HG03159 (cell line): ENCODE data around the gene LIN28A.
"Not testable (repeated sequence)": the region's sequence is repeated elsewhere in the genome, so short reads cannot be mapped to it uniquely, and the experiment has no call there.

Experiments used
- ATAC-seq: cut with Tn5 transposase; IDR thresholded peaks from one replicate; pipeline ENCODE4 v1.9.1; 2021; ENCODE audit warnings: mild to moderate bottlenecking, moderate library complexity; ENCODE audit not compliant: unreplicated experiment

The LIN28A gene

GRCh38 chr1:26410706-26411623 is at the start of gene LIN28A:
Gene LIN28A, plus strand, starts transcription at chr1:26410817. Its CDS starts 75 bp downstream, at chr1:26410892.
- no peak for ATAC-seq

GRCh38 chr1:26361605-26362122 is 49.0 kb upstream of the LIN28A start:
- no peak for ATAC-seq

- no peak for ATAC-seq
Measured at GRCh38 chr1:26362331-26362730, 48.3 kb upstream of the LIN28A start.

GRCh38 chr1:26363549-26364448 is 46.8 kb upstream of the LIN28A start:
- ATAC-seq, result no peak

GRCh38 chr1:26364956-26365355 is 45.7 kb upstream of the LIN28A start:
- ATAC-seq, result no peak

GRCh38 chr1:26367441-26367840 is 43.2 kb upstream of the LIN28A start:
- no peak for ATAC-seq

GRCh38 chr1:26368006-26368405 is 42.6 kb upstream of the LIN28A start:
- ATAC-seq, result no peak

- no peak for ATAC-seq
Measured at GRCh38 chr1:26368486-26368885, 42.1 kb upstream of the LIN28A start.

GRCh38 chr1:26370591-26371382 is 39.8 kb upstream of the LIN28A start:
- ATAC-seq, result no peak

GRCh38 chr1:26372039-26372438 is 38.6 kb upstream of the LIN28A start:
- no peak for ATAC-seq

- ATAC-seq, result not testable (repeated sequence)
Measured at GRCh38 chr1:26372611-26373010, 38.0 kb upstream of the LIN28A start, which contains the start of gene ZNF683. Gene ZNF683, minus strand, starts transcription at chr1:26372750. Its CDS starts 4,179 bp downstream, at chr1:26368571.

- ATAC-seq, result no peak
Measured at GRCh38 chr1:26373281-26373680, 37.3 kb upstream of the LIN28A start.

GRCh38 chr1:26373789-26374188 is 36.8 kb upstream of the LIN28A start:
- ATAC-seq, result no peak

GRCh38 chr1:26374361-26374760 is 36.3 kb upstream of the LIN28A start:
- not testable (repeated sequence) for ATAC-seq

- ATAC-seq, result no peak
Measured at GRCh38 chr1:26375081-26375480, 35.5 kb upstream of the LIN28A start.

GRCh38 chr1:26376050-26376449 is 34.6 kb upstream of the LIN28A start:
- ATAC-seq, result no peak

- ATAC-seq, result peak; percentile 65
Measured at GRCh38 chr1:26378088-26378878, 32.3 kb upstream of the LIN28A start.

GRCh38 chr1:26378879-26379251 is 31.8 kb upstream of the LIN28A start:
- ATAC-seq, result no peak

- ATAC-seq, result no peak
Measured at GRCh38 chr1:26384076-26384475, 26.5 kb upstream of the LIN28A start.

GRCh38 chr1:26385063-26385462 is 25.6 kb upstream of the LIN28A start:
- not testable (repeated sequence) for ATAC-seq
